Stimulated activated CD8-positive, alpha-beta memory T cell treated with anti-CD3 and anti-CD28 coated beads, Interleukin-15, amount 100 ng/mL, for 48 hours (primary cell): ENCODE results near the gene TMIGD2.
A peak's percentile ranks its signal among the peaks of the same experiment; 100 is the strongest.
"Not testable (repeated sequence)": the region's sequence is repeated elsewhere in the genome, so short reads cannot be mapped to it uniquely, and the experiment has no call there.

Experiments used
- DNase-seq, 2 donors: peaks; one replicate each; pipeline ENCODE4 v3.0.0-alpha.2; 2020; ENCODE audit warnings: low read depth in 2 of 2

The TMIGD2 gene, protein sequence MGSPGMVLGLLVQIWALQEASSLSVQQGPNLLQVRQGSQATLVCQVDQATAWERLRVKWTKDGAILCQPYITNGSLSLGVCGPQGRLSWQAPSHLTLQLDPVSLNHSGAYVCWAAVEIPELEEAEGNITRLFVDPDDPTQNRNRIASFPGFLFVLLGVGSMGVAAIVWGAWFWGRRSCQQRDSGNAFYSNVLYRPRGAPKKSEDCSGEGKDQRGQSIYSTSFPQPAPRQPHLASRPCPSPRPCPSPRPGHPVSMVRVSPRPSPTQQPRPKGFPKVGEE

DNA sequence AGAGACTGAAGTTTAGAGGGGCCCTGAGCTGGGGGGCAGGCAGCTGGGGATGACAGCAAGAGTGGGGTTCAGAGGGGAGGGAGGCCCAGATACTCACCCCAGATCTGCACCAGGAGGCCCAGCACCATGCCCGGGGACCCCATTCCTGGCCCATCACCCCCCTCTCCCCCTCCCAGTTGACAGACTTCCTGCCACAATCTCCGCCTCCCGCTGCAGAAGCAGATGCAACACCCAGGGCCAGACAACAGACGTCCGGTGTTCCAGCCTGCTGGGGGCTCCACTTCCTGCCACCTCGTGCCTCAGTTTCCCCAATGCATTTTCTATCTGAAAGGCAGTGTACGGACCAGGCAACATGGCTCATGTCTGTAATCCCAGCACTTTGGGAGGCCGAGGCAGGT, at the start of gene TMIGD2:
TSS of gene TMIGD2 (minus strand) at position 147 of the 398 bp plus-strand sequence. CDS start at position 143, 4 bp downstream.
- no peak for DNase-seq

- DNase-seq: no peak
Observed at GRCh38 chr19:4350726-4351125, 48.5 kb upstream of the TMIGD2 start.

DNA sequence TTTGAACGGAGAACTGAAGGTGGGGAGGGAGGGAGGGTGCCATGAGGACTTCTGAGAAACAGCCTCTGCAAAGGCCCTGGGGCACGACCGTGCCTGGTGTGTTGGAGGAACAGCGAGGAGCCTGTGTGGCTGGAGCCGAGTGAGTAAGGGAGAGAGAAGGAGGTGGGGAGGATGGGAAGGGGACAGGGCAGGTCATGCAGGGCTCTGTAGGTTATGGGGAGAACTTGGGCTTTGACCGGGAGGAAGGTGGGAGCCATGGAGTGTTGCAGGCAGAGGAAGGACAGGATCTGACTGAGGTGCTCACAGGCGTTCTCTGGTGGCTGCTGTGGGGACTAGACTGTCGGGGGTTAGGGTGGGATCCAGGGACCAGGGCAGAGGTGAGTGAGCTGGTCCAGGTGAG, 47.9 kb upstream of the TMIGD2 start:
- no peak for DNase-seq

DNA sequence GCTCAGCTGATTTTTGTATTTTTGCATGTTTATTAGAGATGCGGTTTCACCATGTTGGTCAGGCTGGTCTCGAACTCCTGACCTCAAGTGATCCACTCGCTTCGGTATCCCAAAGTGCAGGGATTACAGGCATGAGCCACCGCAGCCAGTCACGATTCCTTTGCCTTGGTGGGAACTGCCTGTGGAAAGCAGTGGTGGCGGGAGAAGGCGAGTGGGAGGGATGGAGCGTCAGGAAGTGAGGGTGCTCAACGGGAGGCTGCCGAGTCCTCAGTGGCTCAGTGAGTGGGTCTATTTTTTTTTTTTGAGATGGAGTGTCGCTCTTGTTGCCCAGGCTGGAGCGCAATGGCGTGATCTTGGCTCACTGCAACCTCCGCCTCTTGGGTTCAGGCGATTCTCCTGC, 47.0 kb upstream of the TMIGD2 start:
- not testable (repeated sequence) for DNase-seq

GRCh38 chr19:4347521-4347920, 45.3 kb upstream of the TMIGD2 start:
- no peak for DNase-seq

DNA sequence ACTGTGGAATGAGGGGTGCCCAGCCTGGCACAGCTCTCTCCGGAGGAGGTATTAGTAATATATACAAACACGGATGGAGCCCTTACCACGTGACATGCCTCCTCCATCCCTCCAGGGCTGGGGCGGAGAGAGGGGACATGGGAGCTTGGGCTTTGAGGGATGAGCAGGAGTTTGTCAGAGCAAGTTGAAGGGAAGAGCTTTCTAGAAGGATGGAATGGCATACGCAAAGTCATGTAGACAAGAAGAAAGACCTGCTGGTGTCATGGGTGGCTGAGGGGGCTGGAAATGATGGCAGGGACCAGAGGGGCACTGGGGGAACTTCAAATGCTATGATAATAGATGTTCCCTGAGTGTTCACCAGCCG, 43.8 kb upstream of the TMIGD2 start:
- DNase-seq: no peak

DNA sequence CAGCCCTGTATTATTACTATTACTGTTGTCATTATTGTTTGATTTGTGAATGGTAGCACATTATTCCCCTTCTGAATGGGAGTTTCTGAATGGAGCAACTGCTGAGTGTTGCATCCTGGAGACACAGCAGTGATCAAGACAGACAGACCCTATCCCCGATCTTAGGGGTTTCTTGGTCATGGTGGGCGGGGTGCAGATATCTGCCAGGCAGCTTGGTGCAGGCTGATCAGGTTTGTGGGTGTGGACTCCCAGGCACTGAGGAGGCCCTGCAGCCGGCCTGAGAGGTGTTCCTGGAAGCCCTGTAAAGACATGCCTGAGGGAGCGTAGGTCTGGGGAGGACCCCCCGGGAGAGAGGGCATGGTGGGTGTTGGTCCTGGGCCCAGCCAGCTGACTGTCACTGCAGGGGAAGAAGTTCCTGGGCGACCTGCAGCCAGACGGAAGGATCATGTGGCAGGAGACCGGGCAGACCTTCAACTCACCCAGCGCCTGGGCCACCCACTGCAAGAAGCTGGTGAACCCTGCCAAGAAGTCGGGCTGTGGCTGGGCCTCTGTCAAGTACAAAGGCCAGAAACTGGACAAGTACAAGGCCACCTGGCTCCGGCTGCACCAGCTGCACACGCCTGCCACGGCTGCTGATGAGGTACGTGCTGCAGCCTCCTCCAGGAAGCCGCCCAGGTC, 43.3 kb upstream of the TMIGD2 start:
- DNase-seq: no peak

- peak; percentile 89 to 90 for DNase-seq
Observed at GRCh38 chr19:4343370-4344307, 41.5 kb upstream of the TMIGD2 start, which contains the start of gene MPND. Gene MPND (plus strand): TSS chr19:4343562. CDS start chr19:4343594, 32 bp downstream.

- peak; percentile 88 to 90 for DNase-seq
Observed at GRCh38 chr19:4342615-4343369, 40.6 kb upstream of the TMIGD2 start.

DNA sequence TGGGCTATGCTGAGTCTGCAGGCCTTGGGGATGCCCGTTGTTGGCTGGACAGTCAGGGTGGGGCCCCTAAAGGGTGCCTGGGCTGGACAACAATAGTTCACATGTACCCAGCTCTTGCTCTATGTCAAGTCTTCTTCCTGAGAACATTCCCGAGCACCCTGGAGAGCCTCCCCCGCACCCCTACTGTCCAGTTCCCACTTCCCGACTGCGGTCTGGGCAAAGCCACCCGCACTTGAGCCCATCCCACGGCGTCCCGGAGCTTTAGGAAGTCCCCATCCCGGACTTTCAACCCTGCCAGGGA, 40.1 kb upstream of the TMIGD2 start:
- DNase-seq: no peak

DNA sequence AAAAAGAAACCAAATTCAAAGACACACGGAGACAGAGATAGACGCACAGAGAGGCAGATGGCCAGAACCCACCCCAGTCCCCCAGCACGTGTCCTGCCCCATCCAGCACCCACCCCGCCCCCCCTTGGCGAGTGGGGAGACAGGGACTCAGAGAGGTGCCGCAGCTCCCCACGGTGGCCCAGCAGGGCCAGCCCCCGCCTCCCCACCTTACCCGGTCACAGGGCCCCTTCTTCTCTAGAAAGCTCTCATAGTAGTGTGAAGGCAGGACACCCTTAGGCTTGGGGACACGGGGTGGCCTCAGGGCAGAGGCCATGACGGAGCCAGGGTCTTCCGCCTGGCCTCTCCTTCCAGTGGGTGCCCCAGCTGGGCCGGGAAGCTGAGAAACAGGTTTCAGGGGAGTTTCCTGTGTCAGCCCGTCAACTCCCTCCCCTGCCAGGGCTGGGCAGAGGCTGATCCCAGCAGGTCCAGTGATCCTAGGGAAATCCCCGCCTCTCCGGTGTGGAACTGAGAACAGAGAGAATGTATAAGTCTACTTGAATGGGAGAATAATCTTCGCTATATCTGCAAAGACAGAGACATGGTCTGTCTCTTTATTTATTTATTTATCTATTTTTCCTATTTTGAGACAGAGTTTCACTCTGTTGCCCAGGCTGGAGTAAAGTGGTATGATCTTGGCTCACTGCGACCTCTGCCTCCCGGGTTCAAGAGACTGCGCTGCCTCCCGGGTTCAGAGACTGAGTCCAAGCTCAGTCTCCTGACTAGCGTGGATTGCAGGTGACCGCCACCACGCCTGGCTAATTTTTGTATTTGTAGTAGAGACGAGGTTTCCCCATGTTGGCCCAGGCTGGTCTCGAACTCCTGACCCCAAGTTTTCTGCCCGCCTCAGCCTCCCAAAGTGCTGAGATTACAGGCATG, 36.5 kb upstream of the TMIGD2 start, which contains the start of gene STAP2:
TSS of gene STAP2 (minus strand) at position 387 of the 915 bp plus-strand sequence. CDS start at position 313, 74 bp downstream.
- DNase-seq: no peak

DNA sequence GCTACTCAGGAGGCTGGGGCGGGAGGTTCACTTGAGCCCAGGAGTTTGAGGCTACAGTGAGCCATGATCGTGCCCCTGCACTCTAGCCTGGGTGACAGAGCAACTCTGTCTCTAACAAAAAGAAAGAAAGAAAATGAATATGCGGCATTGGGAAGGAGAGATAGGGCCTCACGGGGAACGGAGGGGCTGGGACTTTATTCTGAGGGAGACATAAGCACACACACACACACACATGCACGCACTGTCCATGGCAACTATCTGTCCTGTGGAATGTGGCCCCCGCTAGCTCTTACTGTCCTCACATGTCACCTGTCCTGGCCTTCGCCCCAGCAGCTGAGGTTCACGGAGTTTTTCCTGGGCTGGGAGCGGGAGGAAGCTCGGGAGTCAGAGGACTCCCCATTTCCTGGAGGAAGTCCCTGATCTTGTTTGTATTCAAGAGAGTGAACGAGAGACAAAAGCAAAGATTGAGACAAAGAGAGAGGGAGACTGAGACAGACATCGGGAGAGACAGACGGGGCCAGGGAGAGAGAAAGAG, 35.8 kb upstream of the TMIGD2 start:
- no peak for DNase-seq

DNA sequence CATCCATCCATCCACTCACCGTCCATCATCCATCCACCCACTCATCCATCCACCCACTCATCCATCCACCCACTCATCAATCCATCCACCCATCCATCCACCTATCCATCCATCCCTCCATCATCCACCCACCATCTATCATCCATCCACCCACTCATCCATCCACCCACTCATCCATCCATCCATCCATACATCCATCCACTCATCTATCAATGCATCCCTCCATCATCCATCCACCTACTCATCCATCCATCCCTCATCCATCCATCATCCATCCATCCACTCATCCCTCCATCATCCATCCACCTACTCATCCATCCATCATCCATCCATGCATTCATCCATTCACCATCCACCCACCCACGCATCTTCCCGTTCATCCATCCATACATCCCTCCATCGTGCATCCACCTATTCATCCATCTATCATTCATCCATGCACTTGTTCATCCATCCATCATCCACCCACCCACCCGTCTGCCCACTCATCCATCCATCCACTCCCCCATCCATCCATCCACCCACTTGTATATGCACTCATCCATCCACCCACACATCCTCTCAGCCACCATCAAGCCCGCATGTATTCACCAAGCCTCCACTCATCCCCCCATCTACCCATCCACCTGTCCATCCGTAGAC, 32.9 kb upstream of the TMIGD2 start:
- DNase-seq: no peak

GRCh38 chr19:4329858-4330257, 27.7 kb upstream of the TMIGD2 start:
- no peak for DNase-seq

DNA sequence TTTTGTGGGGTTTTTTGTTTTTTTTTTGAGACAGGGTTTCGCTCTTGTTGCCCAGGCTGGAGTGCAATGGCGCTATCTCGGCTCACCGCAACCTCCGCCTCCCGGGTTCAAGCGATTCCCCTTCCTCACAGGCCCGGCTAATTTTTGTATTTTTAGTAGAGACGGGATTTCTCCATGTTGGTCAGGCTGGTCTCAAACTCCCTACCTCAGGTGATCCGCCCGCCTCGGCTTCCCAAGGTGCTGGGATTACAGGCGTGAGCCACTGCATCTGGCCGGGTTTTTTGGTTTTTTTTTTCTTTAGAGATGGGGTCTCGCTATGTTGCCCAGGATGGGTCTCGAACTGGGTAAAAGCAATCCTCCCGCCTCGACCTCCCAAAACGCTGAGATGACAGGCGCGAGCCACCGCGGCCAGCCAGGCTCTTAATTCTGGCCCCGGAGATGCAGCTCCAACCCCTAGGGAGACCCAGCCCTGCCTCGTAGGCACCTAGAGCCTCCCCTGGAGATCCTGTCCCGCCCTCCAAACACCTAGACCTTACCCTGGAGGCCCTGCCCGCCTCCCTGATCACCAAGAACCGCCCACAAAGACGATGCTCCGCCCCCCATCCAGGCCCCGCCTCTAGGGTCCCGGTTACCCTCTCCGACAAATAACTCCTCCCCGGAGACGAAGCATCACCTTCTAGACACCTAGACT, 26.9 kb upstream of the TMIGD2 start:
- peak in 1 of 2 donors; percentile 47 for DNase-seq

GRCh38 chr19:4328243-4328990, 26.2 kb upstream of the TMIGD2 start:
- peak; percentile 91 to 97 for DNase-seq

DNA sequence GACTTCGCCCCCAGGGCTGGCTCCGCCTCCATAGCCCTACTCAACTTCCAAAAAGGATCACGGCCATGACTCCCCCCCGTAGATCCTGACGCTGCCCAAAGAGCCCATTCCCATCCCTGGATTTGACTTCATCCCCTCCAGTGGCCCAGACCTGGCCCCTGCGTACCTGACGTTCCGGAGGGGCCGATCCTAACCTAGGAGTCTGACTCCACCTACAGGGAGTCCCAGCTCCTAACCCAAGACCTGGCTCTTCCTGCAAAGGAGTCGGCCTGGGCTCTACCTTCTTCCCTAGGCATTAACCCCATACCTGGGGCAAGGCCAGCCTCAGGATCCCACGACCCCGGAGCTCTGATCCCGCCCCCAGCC, 25.7 kb upstream of the TMIGD2 start:
- no peak for DNase-seq

DNA sequence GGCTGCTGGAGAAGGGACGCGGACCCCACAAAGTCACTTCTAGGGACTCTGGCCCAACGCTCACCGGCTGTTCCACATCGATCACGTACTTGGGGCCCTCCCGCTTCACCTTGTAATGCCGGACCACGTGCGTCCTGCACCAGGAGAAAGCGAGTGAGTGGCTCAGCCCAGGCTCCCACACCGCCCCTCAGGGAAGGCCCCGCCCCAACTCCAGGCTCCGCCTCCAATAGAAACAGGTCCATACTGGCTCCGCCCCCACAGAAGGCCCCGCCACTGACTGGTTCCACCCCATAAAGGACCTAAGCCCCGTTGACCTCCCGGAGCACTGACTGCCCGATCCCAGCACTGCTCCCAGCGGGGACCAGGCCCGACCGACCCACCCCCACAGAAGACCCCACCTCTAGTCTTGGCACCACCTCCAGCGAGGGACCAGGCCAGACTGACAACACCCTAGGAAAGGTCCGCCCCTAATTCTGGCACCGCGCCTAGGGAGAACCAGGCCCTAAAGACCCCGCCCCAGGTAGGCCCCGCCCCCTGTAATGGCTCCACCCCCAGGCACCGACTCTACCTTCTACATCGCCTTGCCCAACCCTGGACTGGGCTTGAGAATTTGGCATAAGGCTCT, 25.2 kb upstream of the TMIGD2 start:
- peak; percentile 57 to 82 for DNase-seq
